Loucy (cell line): Measurements from ENCODE around the gene FBXO9.

Experiments
- H2AFZ ChIP-seq: fragments of 200-600 bp; sonication (generic); 2 replicates; pipeline ENCODE4 v1.6.0; 2016; ENCODE audit warnings: antibody characterized with exemption, mild to moderate bottlenecking, low read length, moderate library complexity
- H3F3A ChIP-seq: fragments of 200-600 bp; 2 replicates; pipeline ENCODE4 v1.6.0; 2016; ENCODE audit warnings: antibody characterized with exemption, low read depth, mild to moderate bottlenecking
- H3K27me3 ChIP-seq: fragments of 200-600 bp; sonication (generic); 2 replicates; pipeline ENCODE4 v1.6.1; 2014; ENCODE audit warnings: low read length, mild to moderate bottlenecking; ENCODE audit not compliant: insufficient read depth, poor library complexity, severe bottlenecking
- H3K36me3 ChIP-seq: fragments of 200-600 bp; sonication (generic); 2 replicates; pipeline ENCODE4 v1.6.1; 2016; ENCODE audit warnings: low read length; ENCODE audit not compliant: insufficient read depth
- H3K4me1 ChIP-seq: fragments of 200-600 bp; sonication (generic); 2 replicates; pipeline ENCODE4 v1.5.1; 2014; ENCODE audit warnings: low read length, mild to moderate bottlenecking; ENCODE audit not compliant: insufficient read depth, poor library complexity, severe bottlenecking
- H3K4me2 ChIP-seq: fragments of 200-600 bp; sonication (generic); 2 replicates; pipeline ENCODE4 v1.6.0; 2014; ENCODE audit warnings: antibody characterized with exemption, low read length, low read depth, mild to moderate bottlenecking; ENCODE audit not compliant: poor library complexity, severe bottlenecking
- H3K4me3 ChIP-seq: fragments of 200-600 bp; sonication (generic); 2 replicates; pipeline ENCODE4 v1.5.1; 2014; ENCODE audit warnings: low read length, mild to moderate bottlenecking, mixed read lengths; ENCODE audit not compliant: poor library complexity, severe bottlenecking
- H3K79me2 ChIP-seq: fragments of 200-600 bp; sonication (generic); 2 replicates; pipeline ENCODE4 v1.6.1; 2014; ENCODE audit warnings: low read length; ENCODE audit not compliant: insufficient read depth
- H3K9ac ChIP-seq: fragments of 200-600 bp; sonication (generic); 2 replicates; pipeline ENCODE4 v1.6.0; 2014; ENCODE audit warnings: mild to moderate bottlenecking, low read depth, low read length, moderate library complexity; ENCODE audit not compliant: poor library complexity, severe bottlenecking
- H3K9me2 ChIP-seq: fragments of 200-600 bp; sonication (generic); replicated peaks from 2 replicates; pipeline ENCODE4 v1.6.1; 2016; ENCODE audit warnings: low read depth, low read length, mixed read lengths
- H3K9me3 ChIP-seq: fragments of 200-600 bp; sonication (generic); 2 replicates; pipeline ENCODE4 v1.6.1; 2014; ENCODE audit warnings: mild to moderate bottlenecking, antibody characterized with exemption, low read length, low read depth; ENCODE audit not compliant: insufficient read depth
- H4K20me1 ChIP-seq: fragments of 200-600 bp; sonication (generic); 2 replicates; pipeline ENCODE4 v1.6.0; 2014; ENCODE audit warnings: antibody characterized with exemption, low read length, mild to moderate bottlenecking; ENCODE audit not compliant: insufficient read depth, poor library complexity, severe bottlenecking
- EZH2phosphoT487 ChIP-seq: fragments of 200-600 bp; IDR thresholded peaks from 2 replicates; pipeline ENCODE4 v1.6.1; 2018; ENCODE audit warnings: antibody characterized with exemption, mild to moderate bottlenecking, moderate library complexity, borderline replicate concordance
- TF ChIP-seq, protein P1 (sequence below): fragments of 200-600 bp; sonication (generic); conservative IDR thresholded peaks from 2 replicates; pipeline ENCODE4 v1.5.1; 2014; ENCODE audit warnings: mild to moderate bottlenecking, antibody characterized with exemption, low read length

Gene FBXO9

DNA sequence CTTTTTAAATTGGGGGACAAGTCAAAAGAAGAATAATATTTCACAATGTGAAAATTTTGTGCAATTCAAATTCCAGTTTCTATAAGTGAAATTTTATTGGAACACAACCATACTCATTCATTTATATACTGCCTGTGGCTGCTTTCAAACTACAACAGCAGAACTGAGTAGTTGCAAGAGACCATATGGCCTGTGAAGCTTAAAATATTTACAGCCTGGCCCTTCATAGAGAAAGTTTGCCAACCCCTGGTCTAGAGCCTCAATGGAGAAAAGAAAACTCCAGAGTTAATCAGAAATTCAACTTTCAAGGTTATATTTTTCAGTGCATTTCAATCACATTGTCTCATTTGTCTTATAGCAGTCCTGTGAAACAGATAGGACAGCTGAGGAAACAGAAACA is 26.6 kb upstream of the FBXO9 start:
- H2AFZ ChIP-seq: no peak overlapping the region
- no peak overlapping the region for H3K9ac ChIP-seq
- H3K79me2 ChIP-seq: no peaks in the 10 kb centered on the region

DNA sequence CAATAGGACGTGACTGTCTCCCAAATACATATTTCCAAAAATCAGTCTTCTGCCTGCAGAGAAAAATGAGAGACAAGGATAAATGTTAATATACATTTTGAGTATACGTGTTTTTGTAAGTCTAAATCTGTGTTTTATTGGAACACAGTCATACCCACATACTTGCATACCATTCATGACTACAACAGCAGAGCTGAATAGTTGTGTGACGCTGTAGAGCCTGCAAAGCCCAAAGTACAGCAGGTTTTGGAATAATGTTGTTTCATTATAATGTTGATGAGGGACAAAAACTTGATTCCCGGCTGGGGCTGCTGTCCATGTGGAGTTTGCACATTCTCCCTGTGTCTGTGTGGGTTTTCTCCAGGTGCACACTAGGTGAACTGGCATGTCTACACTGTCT is 23.8 kb upstream of the FBXO9 start:
- no peaks in the 10 kb centered on the region for H3K9me2 ChIP-seq
- H3K9me3 ChIP-seq: no peaks in the 10 kb centered on the region
- H3K36me3 ChIP-seq: peaks cover 21% of the 10 kb centered on the region; the same call in 1 of the 2 replicates
- H4K20me1 ChIP-seq: no peaks in the 10 kb centered on the region
- H3K4me2 ChIP-seq: no peak overlapping the region
- no peak overlapping the region for H3K9ac ChIP-seq
- no peak for TF ChIP-seq EZH2phosphoT487
- TF ChIP-seq, protein P1, sequence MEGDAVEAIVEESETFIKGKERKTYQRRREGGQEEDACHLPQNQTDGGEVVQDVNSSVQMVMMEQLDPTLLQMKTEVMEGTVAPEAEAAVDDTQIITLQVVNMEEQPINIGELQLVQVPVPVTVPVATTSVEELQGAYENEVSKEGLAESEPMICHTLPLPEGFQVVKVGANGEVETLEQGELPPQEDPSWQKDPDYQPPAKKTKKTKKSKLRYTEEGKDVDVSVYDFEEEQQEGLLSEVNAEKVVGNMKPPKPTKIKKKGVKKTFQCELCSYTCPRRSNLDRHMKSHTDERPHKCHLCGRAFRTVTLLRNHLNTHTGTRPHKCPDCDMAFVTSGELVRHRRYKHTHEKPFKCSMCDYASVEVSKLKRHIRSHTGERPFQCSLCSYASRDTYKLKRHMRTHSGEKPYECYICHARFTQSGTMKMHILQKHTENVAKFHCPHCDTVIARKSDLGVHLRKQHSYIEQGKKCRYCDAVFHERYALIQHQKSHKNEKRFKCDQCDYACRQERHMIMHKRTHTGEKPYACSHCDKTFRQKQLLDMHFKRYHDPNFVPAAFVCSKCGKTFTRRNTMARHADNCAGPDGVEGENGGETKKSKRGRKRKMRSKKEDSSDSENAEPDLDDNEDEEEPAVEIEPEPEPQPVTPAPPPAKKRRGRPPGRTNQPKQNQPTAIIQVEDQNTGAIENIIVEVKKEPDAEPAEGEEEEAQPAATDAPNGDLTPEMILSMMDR: no peak
- H3K27me3 ChIP-seq: no peaks in the 10 kb centered on the region
- no peaks in the 10 kb centered on the region for H3K79me2 ChIP-seq
- H3K4me1 ChIP-seq: no peaks in the 10 kb centered on the region
- no peaks in the 10 kb centered on the region for H3F3A ChIP-seq
- no peak overlapping the region for H3K4me3 ChIP-seq
- H2AFZ ChIP-seq: no peak overlapping the region

More for the DNA sequence above, 26.6 kb upstream of the FBXO9 start:
- no peak overlapping the region for H3K4me2 ChIP-seq
- H3K27me3 ChIP-seq: no peaks in the 10 kb centered on the region
- H4K20me1 ChIP-seq: no peaks in the 10 kb centered on the region
- H3K4me1 ChIP-seq: no peaks in the 10 kb centered on the region
- H3K36me3 ChIP-seq: peaks cover 21% of the 10 kb centered on the region; the same call in 1 of the 2 replicates
- no peak overlapping the region for H3K4me3 ChIP-seq
- TF ChIP-seq, protein P1: no peak
- no peak for TF ChIP-seq EZH2phosphoT487
- H3K9me3 ChIP-seq: no peaks in the 10 kb centered on the region
- H3K9me2 ChIP-seq: no peaks in the 10 kb centered on the region
- H3F3A ChIP-seq: no peaks in the 10 kb centered on the region

DNA sequence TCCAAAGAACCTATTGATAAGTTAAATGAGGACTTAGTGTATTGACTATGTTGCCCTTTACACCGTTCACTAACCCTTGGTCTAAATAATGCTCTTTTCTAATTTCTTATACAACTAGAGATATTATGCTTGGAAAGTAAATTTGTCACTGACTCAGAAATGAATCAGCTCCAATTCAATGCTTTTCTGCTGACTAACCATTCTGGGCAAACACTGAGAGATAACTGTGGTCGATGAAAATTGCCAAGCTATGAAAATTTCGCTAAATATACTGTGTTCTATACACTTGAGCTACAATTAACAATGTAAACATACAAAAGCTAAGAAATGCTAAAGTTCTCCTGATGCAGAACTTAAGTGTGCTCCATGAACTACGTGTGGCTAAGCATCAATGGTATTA is 23.1 kb upstream of the FBXO9 start:
- H3K9me2 ChIP-seq: no peaks in the 10 kb centered on the region
- H2AFZ ChIP-seq: no peak overlapping the region
- H4K20me1 ChIP-seq: no peaks in the 10 kb centered on the region
- TF ChIP-seq, protein P1: no peak
- TF ChIP-seq EZH2phosphoT487: no peak
- no peaks in the 10 kb centered on the region for H3F3A ChIP-seq
- H3K27me3 ChIP-seq: no peaks in the 10 kb centered on the region
- H3K36me3 ChIP-seq: peaks cover 21% of the 10 kb centered on the region; the same call in 1 of the 2 replicates
- H3K4me1 ChIP-seq: no peaks in the 10 kb centered on the region
- no peak overlapping the region for H3K4me3 ChIP-seq
- H3K4me2 ChIP-seq: no peak overlapping the region
- H3K79me2 ChIP-seq: no peaks in the 10 kb centered on the region
- H3K9ac ChIP-seq: no peak overlapping the region
- H3K9me3 ChIP-seq: no peaks in the 10 kb centered on the region
